Epithelial cell of prostate (primary cell): ENCODE results near the gene ZNHIT3.
A peak's percentile ranks its signal among the peaks of the same experiment; 100 is the strongest.
"Not testable (repeated sequence)": the region's sequence is repeated elsewhere in the genome, so short reads cannot be mapped to it uniquely, and the experiment has no call there.

ENCODE experiments used
- DNase-seq: peaks from one replicate; pipeline ENCODE4 v3.0.0-alpha.2; 2011; ENCODE audit warnings: low read depth, low spot score
- H3K27ac ChIP-seq: fragments of 450-650 bp; 2 replicates; pipeline ENCODE4 v1.5.1; 2017; ENCODE audit warnings: mild to moderate bottlenecking

The ZNHIT3 gene

GRCh38 chr17:36508439-36508838 lies 22.0 kb downstream of the ZNHIT3 start:
- not testable (repeated sequence) for DNase-seq, H3K27ac ChIP-seq

- H3K27ac ChIP-seq: no peak overlapping the region
Observed at GRCh38 chr17:36509272-36509985, 22.9 kb downstream of the ZNHIT3 start.

GRCh38 chr17:36510636-36511035 lies 24.2 kb downstream of the ZNHIT3 start:
- no peak for DNase-seq
- H3K27ac ChIP-seq: no peak overlapping the region

More at GRCh38 chr17:36509272-36509985, 22.9 kb downstream of the ZNHIT3 start:
- no peak for DNase-seq

- no peak overlapping the region for H3K27ac ChIP-seq
- no peak for DNase-seq
Observed at GRCh38 chr17:36511216-36511615, 24.7 kb downstream of the ZNHIT3 start.

GRCh38 chr17:36512641-36513040 lies 26.2 kb downstream of the ZNHIT3 start:
- no peak overlapping the region for H3K27ac ChIP-seq
- DNase-seq: no peak

GRCh38 chr17:36514856-36515255 lies 28.4 kb downstream of the ZNHIT3 start:
- DNase-seq: no peak
- H3K27ac ChIP-seq: no peak overlapping the region

- no peak for DNase-seq
- no peak overlapping the region for H3K27ac ChIP-seq
Observed at GRCh38 chr17:36515837-36516236, 29.4 kb downstream of the ZNHIT3 start.

- no peak for DNase-seq
- H3K27ac ChIP-seq: no peak overlapping the region
Observed at GRCh38 chr17:36523113-36523512, 36.6 kb downstream of the ZNHIT3 start.

GRCh38 chr17:36524428-36524876 lies 38.0 kb downstream of the ZNHIT3 start:
- DNase-seq: peak; percentile 89
- H3K27ac ChIP-seq: peak overlapping the region; percentile 80

GRCh38 chr17:36525113-36525512 lies 38.6 kb downstream of the ZNHIT3 start:
- DNase-seq: no peak
- peak overlapping the region; percentile 80 for H3K27ac ChIP-seq

- no peak for DNase-seq
Observed at GRCh38 chr17:36525888-36526287, 39.4 kb downstream of the ZNHIT3 start.

GRCh38 chr17:36527621-36528250 lies 41.3 kb downstream of the ZNHIT3 start:
- DNase-seq: no peak

More at GRCh38 chr17:36525888-36526287, 39.4 kb downstream of the ZNHIT3 start:
- H3K27ac ChIP-seq: peak overlapping the region; percentile 80

GRCh38 chr17:36529121-36529520 lies 42.6 kb downstream of the ZNHIT3 start:
- no peak for DNase-seq
- peak overlapping the region; percentile 28 for H3K27ac ChIP-seq

More at GRCh38 chr17:36527621-36528250, 41.3 kb downstream of the ZNHIT3 start:
- no peak overlapping the region for H3K27ac ChIP-seq

GRCh38 chr17:36532435-36532975 lies 46.0 kb downstream of the ZNHIT3 start:
- H3K27ac ChIP-seq: peak overlapping the region; percentile 94
- DNase-seq: no peak

GRCh38 chr17:36533935-36534839 lies 47.7 kb downstream of the ZNHIT3 start:
- peak; percentile 87 for DNase-seq
- H3K27ac ChIP-seq: peak overlapping the region; percentile 94

GRCh38 chr17:36534840-36535668 lies 48.6 kb downstream of the ZNHIT3 start, which contains the start of the genes MYO19 and PIGW:
MYO19 (minus strand) TSS chr17:36534868; CDS start chr17:36532538, 2,330 bp downstream.
PIGW (plus strand) TSS chr17:36534987; CDS start chr17:36537102, 2,115 bp downstream.
- peak; percentile 76 for DNase-seq
- H3K27ac ChIP-seq: peak within 1 kb of the TSS; percentile 94

GRCh38 chr17:36535669-36536081 lies 49.2 kb downstream of the ZNHIT3 start:
- peak overlapping the region; percentile 94 for H3K27ac ChIP-seq
- DNase-seq: no peak

GRCh38 chr17:36540696-36541095 lies 54.2 kb downstream of the ZNHIT3 start:
- DNase-seq: no peak
- no peak overlapping the region for H3K27ac ChIP-seq

GRCh38 chr17:36542755-36543154 lies 56.3 kb downstream of the ZNHIT3 start:
- no peak for DNase-seq
- no peak overlapping the region for H3K27ac ChIP-seq
